SK-N-SH treated with all-trans-retinoic acid at 6 μM for 48 hours (cell line): ENCODE results near the gene RESP18.

ENCODE experiments used
- ATAC-seq: fragments of 200-7000 bp; cut with Tn5 transposase; 3 replicates; pipeline ENCODE4 v1.9.1; 2020; ENCODE audit warnings: mild to moderate bottlenecking, moderate library complexity
- ARNTL ChIP-seq: fragments of 450-650 bp; formaldehyde crosslinking; IDR thresholded peaks from 2 replicates; pipeline ENCODE4 v1.5.0; 2020; ENCODE audit warnings: low read depth, mild to moderate bottlenecking, moderate library complexity, borderline replicate concordance
- CSDC2 ChIP-seq: fragments of 250-450 bp; sonication (Bioruptor Pico); IDR thresholded peaks from 2 replicates; pipeline ENCODE4 v1.5.0; 2020; ENCODE audit warnings: mild to moderate bottlenecking, moderate library complexity
- ESRRG ChIP-seq: fragments of 250-450 bp; sonication (Bioruptor Pico); IDR thresholded peaks from 2 replicates; pipeline ENCODE4 v1.6.1; 2021; ENCODE audit warnings: mild to moderate bottlenecking
- ISL1 ChIP-seq: fragments of 250-450 bp; sonication (Bioruptor Pico); IDR thresholded peaks from 2 replicates; pipeline ENCODE4 v2.1.2; 2022; ENCODE audit warnings: mild to moderate bottlenecking, moderate library complexity
- OSR1 ChIP-seq: fragments of 250-450 bp; sonication (Bioruptor Pico); IDR thresholded peaks from 2 replicates; pipeline ENCODE4 v1.8.0; 2022; ENCODE audit warnings: moderate library complexity, mild to moderate bottlenecking, inconsistent platforms
- PPARA ChIP-seq: fragments of 250-450 bp; sonication (Bioruptor Pico); IDR thresholded peaks from 2 replicates; pipeline ENCODE4 v1.5.0; 2020; ENCODE audit warnings: mild to moderate bottlenecking, borderline replicate concordance
- RARB ChIP-seq: fragments of 250-450 bp; sonication (Bioruptor Pico); IDR thresholded peaks from 2 replicates; pipeline ENCODE4 v1.8.0; 2021; ENCODE audit warnings: mild to moderate bottlenecking, moderate library complexity
- SNAI2 ChIP-seq: fragments of 250-450 bp; sonication (Bioruptor Pico); IDR thresholded peaks from 2 replicates; pipeline ENCODE4 v1.5.0; 2020; ENCODE audit warnings: mild to moderate bottlenecking, moderate library complexity
- TCF4 ChIP-seq: fragments of 250-450 bp; sonication (Bioruptor Pico); IDR thresholded peaks from 2 replicates; pipeline ENCODE4 v1.8.0; 2021; ENCODE audit warnings: mild to moderate bottlenecking, moderate library complexity, borderline replicate concordance
- TOX ChIP-seq: fragments of 250-450 bp; sonication (Bioruptor Pico); IDR thresholded peaks from 2 replicates; pipeline ENCODE4 v1.8.0; 2021; ENCODE audit warnings: mild to moderate bottlenecking, moderate library complexity, borderline replicate concordance
- ZC3H10 ChIP-seq: fragments of 250-450 bp; sonication (Bioruptor Pico); IDR thresholded peaks from 2 replicates; pipeline ENCODE4 v1.5.1; 2021; ENCODE audit warnings: mild to moderate bottlenecking, moderate library complexity
- ZFP3 ChIP-seq: fragments of 250-450 bp; sonication (Bioruptor Pico); IDR thresholded peaks from 2 replicates; pipeline ENCODE4 v1.5.0; 2020; ENCODE audit warnings: mild to moderate bottlenecking, moderate library complexity
- ZFP30 ChIP-seq: fragments of 450-650 bp; formaldehyde crosslinking; IDR thresholded peaks from 2 replicates; pipeline ENCODE4 v1.5.0; 2022; ENCODE audit warnings: mild to moderate bottlenecking, moderate library complexity
- ZNF565 ChIP-seq: fragments of 450-650 bp; formaldehyde crosslinking; conservative IDR thresholded peaks from 2 replicates; pipeline ENCODE4 v1.5.0; 2020; ENCODE audit warnings: low read depth, mild to moderate bottlenecking, moderate library complexity
- ZNF70 ChIP-seq: fragments of 450-650 bp; formaldehyde crosslinking; IDR thresholded peaks from 2 replicates; pipeline ENCODE4 v1.5.0; 2020; ENCODE audit warnings: mild to moderate bottlenecking, moderate library complexity
- ZNF8 ChIP-seq: fragments of 450-650 bp; formaldehyde crosslinking; IDR thresholded peaks from 2 replicates; pipeline ENCODE4 v1.5.0; 2020; ENCODE audit warnings: mild to moderate bottlenecking, moderate library complexity
- TF ChIP-seq, protein P1 (sequence below): fragments of 250-450 bp; sonication (Bioruptor Pico); IDR thresholded peaks from 2 replicates; pipeline ENCODE4 v1.5.0; 2020; ENCODE audit warnings: mild to moderate bottlenecking, moderate library complexity
- TF ChIP-seq, protein P2 (sequence below): fragments of 250-450 bp; sonication (Bioruptor Pico); IDR thresholded peaks from 2 replicates; pipeline ENCODE4 v1.5.1; 2021; ENCODE audit warnings: mild to moderate bottlenecking, moderate library complexity
- TF ChIP-seq, protein P3 (sequence below): fragments of 250-450 bp; sonication (Bioruptor Pico); IDR thresholded peaks from 2 replicates; pipeline ENCODE4 v1.8.0; 2021; ENCODE audit warnings: low read depth, mild to moderate bottlenecking, moderate library complexity, borderline replicate concordance
- TF ChIP-seq, protein P4 (sequence below): fragments of 250-450 bp; sonication (Bioruptor Pico); IDR thresholded peaks from 2 replicates; pipeline ENCODE4 v1.5.1; 2020; ENCODE audit warnings: low read depth, mild to moderate bottlenecking, moderate library complexity
- TF ChIP-seq, protein P5 (sequence below): fragments of 250-450 bp; sonication (Bioruptor Pico); IDR thresholded peaks from 2 replicates; pipeline ENCODE4 v1.8.0; 2020; ENCODE audit warnings: mild to moderate bottlenecking, moderate library complexity, borderline replicate concordance

Gene RESP18

DNA sequence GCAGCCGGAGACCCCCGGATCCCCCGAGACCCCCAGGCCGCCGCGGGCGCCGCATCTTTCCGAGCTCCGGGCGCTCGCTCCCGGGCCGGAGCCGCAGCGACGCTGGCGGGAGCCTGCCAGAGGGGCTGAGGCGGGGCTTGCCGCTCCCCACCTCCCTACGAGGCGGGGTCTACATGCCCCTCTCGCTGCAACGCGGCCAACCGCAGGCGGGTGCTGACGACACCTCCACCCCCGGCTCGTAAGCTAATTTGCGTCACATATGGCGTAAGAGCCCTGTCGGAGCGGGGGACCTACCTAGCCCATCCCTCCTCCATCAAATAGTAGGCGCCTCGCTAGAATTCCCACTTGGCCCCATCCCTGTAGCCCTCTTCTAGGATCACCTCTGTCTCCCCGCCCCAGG is 23.3 kb downstream of the RESP18 start, which contains the start of gene PTPRN:
TSS of gene PTPRN (minus strand) at position 124 of the 400 bp plus-strand sequence. CDS start at position 55, 69 bp downstream.
- ATAC-seq = peak; percentile 37

DNA sequence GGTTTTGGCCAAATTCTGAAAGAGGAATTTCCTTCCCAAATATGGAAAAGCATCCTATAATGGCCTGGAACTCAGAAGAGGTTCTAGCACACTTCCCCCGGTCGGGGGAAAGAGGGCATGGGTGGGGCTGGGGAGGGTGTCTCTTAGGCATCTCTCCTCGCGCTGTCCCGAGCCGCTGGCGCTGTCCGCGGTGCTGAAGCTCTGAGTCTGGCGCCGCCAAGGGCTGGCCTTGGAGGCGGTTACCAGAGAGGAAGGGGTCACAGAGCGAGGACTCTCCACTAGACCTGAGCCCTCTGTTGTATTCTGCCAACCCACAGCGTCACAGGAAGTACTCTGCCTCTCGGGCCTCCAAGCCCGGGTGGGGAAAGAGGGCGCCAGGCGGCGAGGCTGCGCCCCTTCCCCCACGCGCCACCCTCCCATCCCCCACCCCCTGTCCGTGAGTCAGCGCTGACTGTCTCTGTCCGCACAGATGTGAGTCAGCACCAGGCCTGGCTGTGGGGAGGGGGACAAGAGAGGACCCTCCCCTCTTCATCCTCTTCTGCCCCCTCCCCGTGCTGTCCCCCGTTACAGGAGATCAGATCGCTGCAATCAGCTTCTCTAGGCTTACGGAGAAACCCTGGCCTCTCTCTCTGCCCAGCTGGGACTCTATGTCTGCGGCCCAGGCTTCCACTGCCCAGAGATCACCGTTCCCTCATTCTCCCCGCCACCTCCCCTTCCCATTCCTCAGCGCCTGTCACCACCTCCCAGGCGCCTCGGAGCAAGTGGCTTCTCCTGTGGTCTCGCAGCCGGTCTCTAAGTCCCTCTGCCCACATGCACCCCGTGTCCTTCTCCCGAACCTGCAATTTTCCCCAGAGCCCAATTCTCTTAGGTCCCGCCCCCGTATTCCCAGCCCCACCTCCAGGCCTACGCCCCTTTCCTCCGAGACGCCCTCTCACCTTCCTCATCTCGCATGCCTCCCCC is 24.1 kb downstream of the RESP18 start:
- ATAC-seq = peak; percentile 96
- TF ChIP-seq ARNTL (CRISPR knock-in tag) = no peak
- TF ChIP-seq ZNF565 (CRISPR knock-in tag) = no peak
- TF ChIP-seq, protein P1, sequence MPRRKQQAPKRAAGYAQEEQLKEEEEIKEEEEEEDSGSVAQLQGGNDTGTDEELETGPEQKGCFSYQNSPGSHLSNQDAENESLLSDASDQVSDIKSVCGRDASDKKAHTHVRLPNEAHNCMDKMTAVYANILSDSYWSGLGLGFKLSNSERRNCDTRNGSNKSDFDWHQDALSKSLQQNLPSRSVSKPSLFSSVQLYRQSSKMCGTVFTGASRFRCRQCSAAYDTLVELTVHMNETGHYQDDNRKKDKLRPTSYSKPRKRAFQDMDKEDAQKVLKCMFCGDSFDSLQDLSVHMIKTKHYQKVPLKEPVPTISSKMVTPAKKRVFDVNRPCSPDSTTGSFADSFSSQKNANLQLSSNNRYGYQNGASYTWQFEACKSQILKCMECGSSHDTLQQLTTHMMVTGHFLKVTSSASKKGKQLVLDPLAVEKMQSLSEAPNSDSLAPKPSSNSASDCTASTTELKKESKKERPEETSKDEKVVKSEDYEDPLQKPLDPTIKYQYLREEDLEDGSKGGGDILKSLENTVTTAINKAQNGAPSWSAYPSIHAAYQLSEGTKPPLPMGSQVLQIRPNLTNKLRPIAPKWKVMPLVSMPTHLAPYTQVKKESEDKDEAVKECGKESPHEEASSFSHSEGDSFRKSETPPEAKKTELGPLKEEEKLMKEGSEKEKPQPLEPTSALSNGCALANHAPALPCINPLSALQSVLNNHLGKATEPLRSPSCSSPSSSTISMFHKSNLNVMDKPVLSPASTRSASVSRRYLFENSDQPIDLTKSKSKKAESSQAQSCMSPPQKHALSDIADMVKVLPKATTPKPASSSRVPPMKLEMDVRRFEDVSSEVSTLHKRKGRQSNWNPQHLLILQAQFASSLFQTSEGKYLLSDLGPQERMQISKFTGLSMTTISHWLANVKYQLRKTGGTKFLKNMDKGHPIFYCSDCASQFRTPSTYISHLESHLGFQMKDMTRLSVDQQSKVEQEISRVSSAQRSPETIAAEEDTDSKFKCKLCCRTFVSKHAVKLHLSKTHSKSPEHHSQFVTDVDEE (CRISPR knock-in tag) = peak; percentile 37; the same call in 1 of the 2 replicates
- no peak for TF ChIP-seq RARB (CRISPR knock-in tag)
- TF ChIP-seq ZFP30 (CRISPR knock-in tag) = no peak
- no peak for TF ChIP-seq PPARA (CRISPR knock-in tag)
- TF ChIP-seq ZFP3 (CRISPR knock-in tag) = peak; percentile 50; the same call in 1 of the 2 replicates
- peak; percentile 89; the same call in 1 of the 2 replicates for TF ChIP-seq CSDC2 (CRISPR knock-in tag)
- no peak for TF ChIP-seq TOX (CRISPR knock-in tag)
- no peak for TF ChIP-seq ISL1 (CRISPR knock-in tag)
- no peak for TF ChIP-seq ZC3H10
- no peak for TF ChIP-seq ZNF8

More for the DNA sequence above, 23.3 kb downstream of the RESP18 start, which contains the start of gene PTPRN:
- TF ChIP-seq TCF4 (CRISPR knock-in tag) = no peak
- no peak for TF ChIP-seq ZFP30 (CRISPR knock-in tag)
- TF ChIP-seq CSDC2 (CRISPR knock-in tag) = no peak
- TF ChIP-seq ZC3H10 = no peak
- TF ChIP-seq PPARA (CRISPR knock-in tag) = no peak
- TF ChIP-seq RARB (CRISPR knock-in tag) = no peak
- no peak for TF ChIP-seq TOX (CRISPR knock-in tag)
- no peak for TF ChIP-seq ZNF70 (CRISPR knock-in tag)
- no peak for TF ChIP-seq ZFP3 (CRISPR knock-in tag)
- no peak for TF ChIP-seq SNAI2
- TF ChIP-seq ARNTL (CRISPR knock-in tag) = no peak
- TF ChIP-seq, protein P2, sequence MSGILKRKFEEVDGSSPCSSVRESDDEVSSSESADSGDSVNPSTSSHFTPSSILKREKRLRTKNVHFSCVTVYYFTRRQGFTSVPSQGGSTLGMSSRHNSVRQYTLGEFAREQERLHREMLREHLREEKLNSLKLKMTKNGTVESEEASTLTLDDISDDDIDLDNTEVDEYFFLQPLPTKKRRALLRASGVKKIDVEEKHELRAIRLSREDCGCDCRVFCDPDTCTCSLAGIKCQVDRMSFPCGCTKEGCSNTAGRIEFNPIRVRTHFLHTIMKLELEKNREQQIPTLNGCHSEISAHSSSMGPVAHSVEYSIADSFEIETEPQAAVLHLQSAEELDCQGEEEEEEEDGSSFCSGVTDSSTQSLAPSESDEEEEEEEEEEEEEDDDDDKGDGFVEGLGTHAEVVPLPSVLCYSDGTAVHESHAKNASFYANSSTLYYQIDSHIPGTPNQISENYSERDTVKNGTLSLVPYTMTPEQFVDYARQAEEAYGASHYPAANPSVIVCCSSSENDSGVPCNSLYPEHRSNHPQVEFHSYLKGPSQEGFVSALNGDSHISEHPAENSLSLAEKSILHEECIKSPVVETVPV (CRISPR knock-in tag) = no peak
- TF ChIP-seq, protein P3, sequence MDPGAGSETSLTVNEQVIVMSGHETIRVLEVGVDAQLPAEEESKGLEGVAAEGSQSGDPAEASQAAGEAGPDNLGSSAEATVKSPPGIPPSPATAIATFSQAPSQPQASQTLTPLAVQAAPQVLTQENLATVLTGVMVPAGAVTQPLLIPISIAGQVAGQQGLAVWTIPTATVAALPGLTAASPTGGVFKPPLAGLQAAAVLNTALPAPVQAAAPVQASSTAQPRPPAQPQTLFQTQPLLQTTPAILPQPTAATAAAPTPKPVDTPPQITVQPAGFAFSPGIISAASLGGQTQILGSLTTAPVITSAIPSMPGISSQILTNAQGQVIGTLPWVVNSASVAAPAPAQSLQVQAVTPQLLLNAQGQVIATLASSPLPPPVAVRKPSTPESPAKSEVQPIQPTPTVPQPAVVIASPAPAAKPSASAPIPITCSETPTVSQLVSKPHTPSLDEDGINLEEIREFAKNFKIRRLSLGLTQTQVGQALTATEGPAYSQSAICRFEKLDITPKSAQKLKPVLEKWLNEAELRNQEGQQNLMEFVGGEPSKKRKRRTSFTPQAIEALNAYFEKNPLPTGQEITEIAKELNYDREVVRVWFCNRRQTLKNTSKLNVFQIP = no peak
- TF ChIP-seq, protein P4, sequence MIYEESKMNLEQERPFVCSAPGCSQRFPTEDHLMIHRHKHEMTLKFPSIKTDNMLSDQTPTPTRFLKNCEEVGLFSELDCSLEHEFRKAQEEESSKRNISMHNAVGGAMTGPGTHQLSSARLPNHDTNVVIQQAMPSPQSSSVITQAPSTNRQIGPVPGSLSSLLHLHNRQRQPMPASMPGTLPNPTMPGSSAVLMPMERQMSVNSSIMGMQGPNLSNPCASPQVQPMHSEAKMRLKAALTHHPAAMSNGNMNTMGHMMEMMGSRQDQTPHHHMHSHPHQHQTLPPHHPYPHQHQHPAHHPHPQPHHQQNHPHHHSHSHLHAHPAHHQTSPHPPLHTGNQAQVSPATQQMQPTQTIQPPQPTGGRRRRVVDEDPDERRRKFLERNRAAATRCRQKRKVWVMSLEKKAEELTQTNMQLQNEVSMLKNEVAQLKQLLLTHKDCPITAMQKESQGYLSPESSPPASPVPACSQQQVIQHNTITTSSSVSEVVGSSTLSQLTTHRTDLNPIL (CRISPR knock-in tag) = no peak

DNA sequence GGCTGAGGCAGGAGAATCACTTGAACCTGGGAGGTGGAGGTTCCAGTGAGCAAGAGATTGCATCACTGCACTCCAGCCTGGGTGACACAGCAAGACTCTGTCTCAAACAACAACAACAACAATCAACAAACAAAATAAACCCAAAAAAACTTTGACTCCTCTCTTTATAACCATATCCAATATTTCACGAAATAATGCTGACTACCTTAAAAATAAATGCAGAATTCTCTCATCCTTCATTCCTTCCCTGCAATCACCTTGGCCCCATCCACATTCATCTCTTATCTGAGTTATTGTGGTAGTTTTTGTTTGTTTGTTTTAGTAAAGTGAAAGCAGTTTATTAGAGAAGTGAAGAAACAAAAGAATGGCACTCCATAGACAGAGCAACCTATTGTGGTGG is 26.5 kb downstream of the RESP18 start:
- no peak for ATAC-seq
- TF ChIP-seq TOX (CRISPR knock-in tag) (no peak), ZNF565 (CRISPR knock-in tag) (no peak), RARB (CRISPR knock-in tag) (no peak), CSDC2 (CRISPR knock-in tag) (no peak), ZNF70 (CRISPR knock-in tag) (no peak), OSR1 (CRISPR knock-in tag) (no peak), ZFP30 (CRISPR knock-in tag) (no peak), ESRRG (CRISPR knock-in tag) (no peak), PPARA (CRISPR knock-in tag) (no peak), ISL1 (CRISPR knock-in tag) (no peak), ZC3H10 (no peak), TCF4 (CRISPR knock-in tag) (no peak), ARNTL (CRISPR knock-in tag) (no peak)
- TF ChIP-seq, protein P3 = no peak
- TF ChIP-seq, protein P5, sequence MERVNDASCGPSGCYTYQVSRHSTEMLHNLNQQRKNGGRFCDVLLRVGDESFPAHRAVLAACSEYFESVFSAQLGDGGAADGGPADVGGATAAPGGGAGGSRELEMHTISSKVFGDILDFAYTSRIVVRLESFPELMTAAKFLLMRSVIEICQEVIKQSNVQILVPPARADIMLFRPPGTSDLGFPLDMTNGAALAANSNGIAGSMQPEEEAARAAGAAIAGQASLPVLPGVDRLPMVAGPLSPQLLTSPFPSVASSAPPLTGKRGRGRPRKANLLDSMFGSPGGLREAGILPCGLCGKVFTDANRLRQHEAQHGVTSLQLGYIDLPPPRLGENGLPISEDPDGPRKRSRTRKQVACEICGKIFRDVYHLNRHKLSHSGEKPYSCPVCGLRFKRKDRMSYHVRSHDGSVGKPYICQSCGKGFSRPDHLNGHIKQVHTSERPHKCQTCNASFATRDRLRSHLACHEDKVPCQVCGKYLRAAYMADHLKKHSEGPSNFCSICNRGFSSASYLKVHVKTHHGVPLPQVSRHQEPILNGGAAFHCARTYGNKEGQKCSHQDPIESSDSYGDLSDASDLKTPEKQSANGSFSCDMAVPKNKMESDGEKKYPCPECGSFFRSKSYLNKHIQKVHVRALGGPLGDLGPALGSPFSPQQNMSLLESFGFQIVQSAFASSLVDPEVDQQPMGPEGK (CRISPR knock-in tag) = no peak
